H9 (cell line): ENCODE results near the gene EBP. TPM values are rescaled to one million over a fixed set of nuclear protein-coding genes. Genes with fewer than 3 reads are reported as not detected.

Experiments used
- DNase-seq: peaks from one replicate; pipeline ENCODE4 v3.0.0-alpha.2; 2017
- H2AFZ ChIP-seq: one replicate; pipeline ENCODE4 v1.6.1; 2013; ENCODE audit warnings: mild to moderate bottlenecking, low read length, control low read depth, moderate library complexity
- H2AK5ac ChIP-seq: 2 replicates; pipeline ENCODE4 v1.6.1; 2013; ENCODE audit warnings: low read length, control low read depth, mixed read lengths; ENCODE audit not compliant: insufficient read length
- H2BK120ac ChIP-seq: one replicate; pipeline ENCODE4 v1.6.1; 2013; ENCODE audit warnings: low read depth, mild to moderate bottlenecking, low read length, control low read depth, inconsistent platforms; ENCODE audit not compliant: poor library complexity, severe bottlenecking
- H2BK12ac ChIP-seq: 2 replicates; pipeline ENCODE4 v1.6.1; 2013; ENCODE audit warnings: low read length, control low read depth, mixed read lengths, low read depth; ENCODE audit not compliant: insufficient read length
- H2BK15ac ChIP-seq: 2 replicates; pipeline ENCODE4 v1.6.1; 2013; ENCODE audit warnings: low read depth, low read length, control low read depth
- H2BK20ac ChIP-seq: one replicate; pipeline ENCODE4 v1.6.1; 2013; ENCODE audit warnings: low read depth, mild to moderate bottlenecking, low read length, control low read depth, inconsistent platforms; ENCODE audit not compliant: poor library complexity, severe bottlenecking
- H2BK5ac ChIP-seq: 2 replicates; pipeline ENCODE4 v1.6.1; 2013; ENCODE audit warnings: low read length, control low read depth, mixed read lengths; ENCODE audit not compliant: insufficient read length
- H3K14ac ChIP-seq: 2 replicates; pipeline ENCODE4 v1.6.1; 2013; ENCODE audit warnings: low read length, control low read depth; ENCODE audit not compliant: insufficient read depth
- H3K18ac ChIP-seq: 2 replicates; pipeline ENCODE4 v1.6.1; 2013; ENCODE audit warnings: low read depth, mild to moderate bottlenecking, mixed read lengths, low read length, control low read depth; ENCODE audit not compliant: insufficient read length
- H3K23ac ChIP-seq: 2 replicates; pipeline ENCODE4 v1.6.1; 2013; ENCODE audit warnings: low read length, control low read depth, mixed read lengths, low read depth; ENCODE audit not compliant: insufficient read length
- H3K23me2 ChIP-seq: 2 replicates; pipeline ENCODE4 v1.6.1; 2013; ENCODE audit warnings: low read depth, mild to moderate bottlenecking, mixed read lengths, low read length, control low read depth; ENCODE audit not compliant: insufficient read length, poor library complexity, severe bottlenecking
- H3K27ac ChIP-seq: 2 replicates; pipeline ENCODE4 v1.5.1; 2013; ENCODE audit warnings: low read length, control low read depth, mixed read lengths, low read depth; ENCODE audit not compliant: insufficient read length
- H3K27me3 ChIP-seq: 2 replicates; pipeline ENCODE4 v1.6.1; 2013; ENCODE audit warnings: low read length, control low read depth, inconsistent platforms; ENCODE audit not compliant: insufficient read depth
- H3K4ac ChIP-seq: 2 replicates; pipeline ENCODE4 v1.6.1; 2013; ENCODE audit warnings: low read depth, mild to moderate bottlenecking, control low read depth, inconsistent platforms, low read length, moderate library complexity
- H3K4me1 ChIP-seq: 2 replicates; pipeline ENCODE4 v1.6.1; 2013; ENCODE audit warnings: low read length, control low read depth, inconsistent platforms; ENCODE audit not compliant: insufficient read depth
- H3K4me2 ChIP-seq: 2 replicates; pipeline ENCODE4 v1.6.1; 2013; ENCODE audit warnings: low read length, control low read depth, mixed read lengths; ENCODE audit not compliant: insufficient read length, insufficient read depth
- H3K56ac ChIP-seq: 2 replicates; pipeline ENCODE4 v1.6.1; 2013; ENCODE audit warnings: low read depth, mild to moderate bottlenecking, mixed read lengths, low read length, control low read depth; ENCODE audit not compliant: insufficient read length
- H3K79me1 ChIP-seq: 2 replicates; pipeline ENCODE4 v1.6.1; 2013; ENCODE audit warnings: low read depth, mild to moderate bottlenecking, moderate library complexity, low read length, control low read depth, inconsistent platforms; ENCODE audit not compliant: insufficient read depth, poor library complexity, severe bottlenecking
- H3K79me2 ChIP-seq: 2 replicates; pipeline ENCODE4 v1.6.1; 2013; ENCODE audit warnings: low read length, control low read depth, inconsistent platforms; ENCODE audit not compliant: insufficient read depth
- H3K9ac ChIP-seq: 2 replicates; pipeline ENCODE4 v1.6.1; 2013; ENCODE audit warnings: low read length, control low read depth, mixed read lengths; ENCODE audit not compliant: insufficient read length; ENCODE audit errors: extremely low read depth
- H3K9me3 ChIP-seq: one replicate; pipeline ENCODE4 v1.6.1; 2013; ENCODE audit warnings: low read depth, low read length, inconsistent platforms; ENCODE audit not compliant: control insufficient read depth
- H3T11ph ChIP-seq: one replicate; pipeline ENCODE4 v1.6.1; 2013; ENCODE audit warnings: mild to moderate bottlenecking, low read length, control low read depth, inconsistent platforms
- H4K20me1 ChIP-seq: one replicate; pipeline ENCODE4 v1.6.1; 2013; ENCODE audit not compliant: control insufficient read depth, insufficient read length, insufficient read depth
- H4K5ac ChIP-seq: 2 replicates; pipeline ENCODE4 v1.6.1; 2013; ENCODE audit warnings: low read depth, mild to moderate bottlenecking, mixed read lengths, low read length, control low read depth; ENCODE audit not compliant: insufficient read length
- H4K8ac ChIP-seq: replicated peaks from 2 replicates; pipeline ENCODE4 v1.6.1; 2013; ENCODE audit warnings: low read length, control low read depth, mixed read lengths, low read depth; ENCODE audit not compliant: insufficient read length
- H4K91ac ChIP-seq: 2 replicates; pipeline ENCODE4 v1.6.1; 2013; ENCODE audit warnings: low read depth, mild to moderate bottlenecking, moderate library complexity, mixed read lengths, low read length, control low read depth; ENCODE audit not compliant: insufficient read length
- H3K27ac Mint-ChIP-seq, 3 experiments: 2 replicates in 2 of 3; 3 replicates in 1 of 3; pipeline ENCODE4 v1.8.0; 2020 to 2021; ENCODE audit warnings: mixed read lengths in 3 of 3, mild to moderate bottlenecking in 1 of 3, moderate library complexity in 1 of 3
- H3K27me3 Mint-ChIP-seq: 2 replicates; pipeline ENCODE4 v1.8.0; 2021; ENCODE audit warnings: low read depth, mild to moderate bottlenecking, moderate library complexity, mixed read lengths
- H3K36me3 Mint-ChIP-seq, 3 experiments: 2 replicates in 2 of 3; 3 replicates in 1 of 3; pipeline ENCODE4 v1.8.0; 2020 to 2021; ENCODE audit warnings: low read depth in 3 of 3, mixed read lengths in 3 of 3; ENCODE audit not compliant: insufficient read depth in 1 of 3
- H3K4me1 Mint-ChIP-seq, 2 experiments: 2 replicates each; pipeline ENCODE4 v1.8.0; 2020; ENCODE audit warnings: mixed read lengths in 2 of 2
- H3K4me3 Mint-ChIP-seq, 2 experiments: 2 replicates in 1 of 2; 3 replicates in 1 of 2; pipeline ENCODE4 v1.8.0; 2020 to 2021; ENCODE audit warnings: mild to moderate bottlenecking in 2 of 2, mixed read lengths in 2 of 2, moderate library complexity in 1 of 2
- H3K9me3 Mint-ChIP-seq, 2 experiments: 2 replicates in 1 of 2; 3 replicates in 1 of 2; pipeline ENCODE4 v1.8.0; 2020; ENCODE audit warnings: mild to moderate bottlenecking in 2 of 2, mixed read lengths in 2 of 2, moderate library complexity in 1 of 2
- CTCF ChIP-seq: fragments of 200-600 bp; sonication (generic); conservative IDR thresholded peaks from 3 replicates; pipeline ENCODE4 v1.8.0; 2021; ENCODE audit warnings: antibody characterized with exemption, mild to moderate bottlenecking
- WGBS: extraction: QIAGEN DNeasy Blood & Tissue Kit; methylation state at CpG from one replicate; pipeline ENCODE4 v1.1.7; 2013; ENCODE audit warnings: missing lambda C conversion rate, low lambda C conversion rate, mixed read lengths; ENCODE audit not compliant: insufficient read length; ENCODE audit errors: extremely low coverage; 5-methylcytosine and 5-hydroxymethylcytosine counted together
- total RNA-seq: library from RNA; stranded (reverse); gene quantifications from 2 replicates; pipeline ENCODE4 v1.2.1, GENCODE V29; 2021

EBP gene
- total RNA-seq, 1 experiment from 2014 or later = 117 TPM

GRCh38 chrX:48508400-48509244 is 13.0 kb upstream of the EBP start, which contains the start of gene PORCN:
Gene PORCN, plus strand, starts transcription at chrX:48508992. Its CDS starts 829 bp downstream, at chrX:48509821.
- Histone ChIP-seq H3K23me2 (peaks cover 5% of the 10 kb centered on the region), H3K4me2 (peak within 1 kb of the TSS; percentile 45), H4K20me1 (no peaks in the 10 kb centered on the region), H3K4ac (no peak within 1 kb of the TSS), H3K9ac (peak within 1 kb of the TSS; percentile 47), H4K91ac (no peak within 1 kb of the TSS), H4K5ac (no peak within 1 kb of the TSS), H3K23ac (no peak within 1 kb of the TSS), H3K18ac (no peak within 1 kb of the TSS), H3T11ph (no peak within 1 kb of the TSS), H2BK5ac (no peak within 1 kb of the TSS), H2BK20ac (no peak within 1 kb of the TSS), H2BK12ac (no peak within 1 kb of the TSS), H3K4me1 (no peaks in the 10 kb centered on the region), H3K27ac (no peak within 1 kb of the TSS), H2BK15ac (no peak within 1 kb of the TSS), H2BK120ac (no peak within 1 kb of the TSS), H3K79me2 (no peaks in the 10 kb centered on the region), H4K8ac (no peak within 1 kb of the TSS), H3K9me3 (peaks cover 45% of the 10 kb centered on the region), H3K56ac (no peak within 1 kb of the TSS), H3K79me1 (no peaks in the 10 kb centered on the region), H2AFZ (no peak within 1 kb of the TSS), H3K14ac (no peak within 1 kb of the TSS; the same call in 1 of the 2 replicates), H3K27me3 (no peaks in the 10 kb centered on the region), H2AK5ac (no peak within 1 kb of the TSS)
- Mint-ChIP-seq H3K27me3 (peaks cover 4% of the 10 kb centered on the region), H3K9me3 (peaks cover 65 to 68% of the 10 kb centered on the region in 2 experiments), H3K27ac (peak within 1 kb of the TSS in 1 of 3 experiments; percentile 64; a peak in 3 of 7 replicates), H3K4me3 (peak within 1 kb of the TSS; percentile 83 to 91), H3K4me1 (peaks cover 3 to 8% of the 10 kb centered on the region in 2 experiments; a peak in 3 of 4 replicates), H3K36me3 (peaks cover 4 to 15% (median 10%) of the 10 kb centered on the region in 3 experiments; a peak in 5 of 7 replicates)
- no CpG with 5 or more reads among the region's 65 CpGs for WGBS
- peak; percentile 74 for DNase-seq
- TF ChIP-seq CTCF = no peak
